Head of caudate nucleus (tissue), 42 donors: ENCODE data around the gene AOAH.

Source experiments
- DNase-seq, 42 donors: peaks; one replicate each; pipeline versions ENCODE4 v3.0.0 to v3.0.0-alpha.2; 2020 to 2021; ENCODE audit warnings: mixed read lengths in 7 of 42
- intact Hi-C: fragments of 100-400 bp; cut with DNase I; formaldehyde crosslinking; loops from one replicate; pipeline ENCODE4 v1.15.0; 2022

The AOAH gene

DNA sequence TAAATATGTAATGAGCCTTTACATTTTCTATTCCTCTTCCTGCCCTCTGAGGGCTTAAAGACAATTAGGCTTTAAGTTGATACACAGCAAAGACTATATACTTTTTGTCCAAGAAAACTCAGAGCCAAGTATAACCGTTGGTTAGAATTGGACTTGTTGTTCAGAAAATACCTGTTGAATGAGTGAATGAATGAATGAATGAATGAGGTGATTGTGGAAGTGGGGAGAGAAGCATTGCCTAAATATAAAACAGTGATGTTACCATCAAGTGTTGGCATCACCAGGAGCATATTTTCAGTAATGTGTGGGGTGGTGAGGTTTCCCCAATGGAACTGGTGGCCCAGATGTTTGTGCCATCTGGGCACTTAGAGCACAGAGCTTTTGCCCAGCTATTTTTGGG lies 106.9 kb downstream of the AOAH start:
- intact Hi-C loops: no loop called here
- no peak for DNase-seq

DNA sequence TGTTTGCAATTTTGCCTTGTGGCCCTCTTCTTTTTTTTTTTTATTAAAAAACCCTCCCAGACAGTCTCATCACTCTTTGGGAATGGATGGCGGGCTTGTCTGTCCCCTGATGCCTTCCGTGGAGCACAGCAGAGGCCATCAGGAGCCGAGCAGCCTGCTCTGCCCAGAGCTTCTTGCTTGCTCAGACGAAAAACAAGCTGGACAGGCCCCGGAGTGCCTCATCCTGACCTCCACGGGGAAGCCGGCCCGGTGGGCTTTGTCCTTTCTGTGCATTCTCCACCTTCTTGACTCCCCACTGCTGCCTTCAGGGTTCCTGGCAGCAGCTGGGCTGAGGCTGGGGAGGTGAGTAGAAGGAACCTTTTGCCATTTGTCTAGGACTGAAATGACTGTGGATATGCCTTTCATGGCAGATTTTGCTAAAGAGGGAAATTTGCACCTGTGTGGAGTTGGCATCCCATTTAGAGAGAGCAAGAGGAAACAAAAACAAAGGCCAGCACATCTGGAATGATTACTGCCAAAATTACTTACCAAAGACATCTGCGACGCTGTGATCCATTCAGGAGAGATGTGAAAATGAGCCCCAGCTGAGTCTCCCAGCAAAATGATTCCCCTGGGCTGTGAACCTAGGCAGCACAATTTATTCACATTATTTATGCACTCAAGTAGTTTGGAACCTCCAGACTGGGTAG lies 108.3 kb downstream of the AOAH start:
- intact Hi-C loops: no loop called here
- no peak for DNase-seq

DNA sequence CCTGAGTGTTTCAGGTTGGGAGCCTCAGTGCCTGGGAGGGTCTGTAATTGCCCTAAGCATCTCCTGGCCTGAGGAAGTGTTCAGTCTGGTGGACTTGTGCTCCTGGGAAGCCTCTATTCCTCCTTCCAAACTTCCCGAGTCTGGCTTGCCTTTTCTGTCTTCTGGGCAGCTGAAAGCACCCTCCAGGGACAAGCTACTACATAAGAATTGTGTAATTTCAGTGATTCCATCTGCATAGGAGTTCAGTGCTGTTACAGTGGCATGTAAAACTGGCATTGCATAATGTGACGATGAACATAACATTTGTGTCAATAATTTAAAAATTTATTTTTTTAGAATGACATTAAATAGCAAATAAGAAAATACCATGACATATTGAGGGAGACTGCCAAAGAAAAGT lies 109.3 kb downstream of the AOAH start:
- DNase-seq: no peak
- intact Hi-C loops: no loop called here

DNA sequence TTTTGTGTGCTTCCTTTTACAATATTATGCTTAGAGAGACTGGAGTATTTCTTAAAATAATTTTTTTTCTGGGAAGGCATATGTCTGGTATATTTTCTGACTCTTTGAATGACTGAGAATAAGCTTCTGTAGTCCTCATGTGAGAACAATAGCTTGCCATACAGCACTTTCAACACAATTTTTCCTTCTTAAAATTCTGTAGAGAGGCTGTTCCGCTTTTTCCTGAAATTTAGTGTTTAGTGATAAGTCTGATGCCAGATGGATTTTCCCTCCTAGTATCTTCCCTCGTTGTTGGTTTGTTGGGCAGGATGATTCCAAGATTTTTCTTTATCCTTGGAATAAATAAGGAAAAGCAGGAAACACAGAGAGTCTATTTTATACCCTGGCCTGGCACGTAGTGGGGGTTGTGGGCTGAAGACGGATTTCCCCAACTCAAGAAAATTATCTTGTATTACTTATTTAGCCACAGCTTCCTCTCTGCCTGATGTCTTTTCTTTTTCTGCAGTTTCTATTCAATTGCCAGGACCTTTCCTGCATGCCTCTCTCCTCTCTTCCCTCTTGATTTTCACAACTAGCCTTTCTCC lies 111.2 kb downstream of the AOAH start:
- intact Hi-C loops: no loop called here
- DNase-seq: no peak

DNA sequence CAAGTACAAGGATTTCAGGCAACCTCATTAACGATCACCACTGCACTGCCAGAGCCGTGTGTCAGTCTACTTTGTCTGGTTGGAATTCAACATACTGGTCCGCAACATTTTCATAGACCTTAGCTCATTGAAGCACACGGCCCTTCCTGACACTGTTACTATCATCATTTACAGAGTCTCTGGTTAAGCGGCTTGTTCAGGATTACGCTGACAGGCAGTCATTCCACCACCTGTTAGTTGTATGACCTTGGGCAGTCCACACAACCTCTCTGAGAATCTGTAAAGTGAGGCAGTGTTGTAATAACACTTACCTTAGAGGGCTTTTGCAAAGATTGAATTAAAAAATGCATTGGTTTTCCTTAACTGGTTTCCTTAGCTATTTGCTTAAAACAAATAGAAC lies 112.6 kb downstream of the AOAH start:
- intact Hi-C loops: no loop called here
- DNase-seq: no peak

DNA sequence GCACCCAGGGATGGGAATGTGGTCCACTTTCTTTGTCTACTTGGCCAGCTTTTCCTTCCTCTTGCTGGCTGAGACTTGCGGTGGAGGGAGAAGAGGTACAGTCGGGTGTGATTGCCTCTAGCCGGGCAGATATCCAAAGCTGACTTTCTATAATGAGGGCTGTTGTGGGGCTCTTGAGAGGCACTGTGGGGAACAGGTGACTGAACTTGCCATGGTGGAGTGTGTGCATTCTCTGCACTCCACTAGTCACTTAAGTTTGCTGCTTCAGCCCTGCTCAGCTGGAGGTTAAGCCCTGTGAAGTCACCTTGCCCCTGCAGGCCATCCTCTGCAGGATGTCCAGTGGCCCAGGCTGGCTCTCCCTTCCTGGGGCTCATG lies 116.6 kb downstream of the AOAH start:
- intact Hi-C loops: no loop called here
- DNase-seq: no peak

DNA sequence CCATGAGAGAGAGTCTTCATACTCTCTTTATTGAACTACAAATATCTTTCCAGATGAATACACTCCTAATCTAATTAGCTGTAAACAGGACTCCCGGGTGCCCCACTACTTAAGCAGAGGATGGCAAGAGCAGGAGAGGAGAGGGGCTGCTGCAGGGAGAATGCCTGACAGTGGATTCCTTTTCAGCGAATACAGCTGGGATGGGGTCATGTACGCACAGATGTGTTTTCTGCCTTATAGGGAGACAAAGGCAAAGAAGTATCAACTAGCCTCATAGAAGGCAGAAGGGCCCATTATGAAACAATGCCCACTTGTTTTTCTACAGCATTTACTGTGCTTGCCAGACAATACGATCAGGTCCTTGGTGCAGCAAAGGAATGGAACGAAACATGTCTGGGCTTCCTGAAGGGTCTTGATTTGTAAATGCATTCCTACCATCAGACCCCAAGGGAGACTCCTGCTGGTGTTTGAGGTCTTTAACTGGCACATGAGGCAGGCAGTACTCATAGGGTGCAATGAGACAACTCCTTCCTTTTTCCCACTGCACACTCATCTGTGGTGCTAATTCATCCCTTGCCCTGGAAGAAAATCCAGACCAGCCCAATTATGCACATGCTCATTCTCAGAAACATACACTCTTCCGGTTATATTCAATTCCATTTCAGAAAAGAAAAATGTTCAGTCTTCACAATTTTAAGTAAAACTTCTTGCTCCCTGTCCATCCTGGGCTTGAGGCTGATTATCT lies 117.1 kb downstream of the AOAH start:
- intact Hi-C loops: no loop called here
- peak in 2 of 42 donors; percentile 20 to 45 for DNase-seq

DNA sequence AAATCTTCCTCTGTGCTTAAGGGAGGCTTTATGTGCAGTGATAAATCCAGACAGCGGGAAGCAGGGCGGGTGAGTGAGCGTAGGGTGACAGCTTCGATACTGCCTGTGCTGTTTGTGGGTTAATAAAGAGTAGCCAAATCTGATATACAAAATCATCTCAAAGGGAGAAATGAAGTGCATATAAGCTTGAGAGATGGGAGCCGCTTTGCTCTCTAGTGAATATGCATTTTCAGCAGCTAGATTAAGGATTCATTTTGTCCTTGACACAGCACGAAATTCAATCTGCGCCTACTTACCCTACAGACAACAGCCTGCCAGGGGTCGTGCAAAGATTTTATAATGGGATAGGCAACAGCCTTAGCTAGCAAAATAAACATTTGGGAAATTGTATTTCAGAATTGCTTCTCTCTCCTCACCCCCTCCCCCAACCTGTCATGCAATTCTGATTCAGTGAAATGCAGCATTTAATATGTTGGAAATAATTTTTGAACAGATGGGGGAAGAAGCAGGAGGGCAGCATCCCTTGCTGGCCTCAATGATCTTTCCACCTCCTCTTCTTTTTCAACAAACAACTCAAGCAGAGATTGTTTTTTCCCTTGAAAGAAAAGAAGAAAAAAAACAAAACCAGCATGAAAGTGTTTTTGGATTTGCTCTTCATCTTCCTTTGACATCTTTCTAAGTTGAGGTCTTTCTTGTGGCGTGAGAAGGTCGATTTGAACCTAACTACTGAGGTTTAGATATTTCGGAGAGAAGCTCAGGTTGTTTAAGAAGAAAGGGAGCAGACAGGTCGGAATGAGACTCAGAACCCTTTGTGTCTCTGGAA lies 117.9 kb downstream of the AOAH start:
- DNase-seq: peak in 5 of 42 donors; percentile 24 to 55 (median 33)
- intact Hi-C loops: no loop called here

DNA sequence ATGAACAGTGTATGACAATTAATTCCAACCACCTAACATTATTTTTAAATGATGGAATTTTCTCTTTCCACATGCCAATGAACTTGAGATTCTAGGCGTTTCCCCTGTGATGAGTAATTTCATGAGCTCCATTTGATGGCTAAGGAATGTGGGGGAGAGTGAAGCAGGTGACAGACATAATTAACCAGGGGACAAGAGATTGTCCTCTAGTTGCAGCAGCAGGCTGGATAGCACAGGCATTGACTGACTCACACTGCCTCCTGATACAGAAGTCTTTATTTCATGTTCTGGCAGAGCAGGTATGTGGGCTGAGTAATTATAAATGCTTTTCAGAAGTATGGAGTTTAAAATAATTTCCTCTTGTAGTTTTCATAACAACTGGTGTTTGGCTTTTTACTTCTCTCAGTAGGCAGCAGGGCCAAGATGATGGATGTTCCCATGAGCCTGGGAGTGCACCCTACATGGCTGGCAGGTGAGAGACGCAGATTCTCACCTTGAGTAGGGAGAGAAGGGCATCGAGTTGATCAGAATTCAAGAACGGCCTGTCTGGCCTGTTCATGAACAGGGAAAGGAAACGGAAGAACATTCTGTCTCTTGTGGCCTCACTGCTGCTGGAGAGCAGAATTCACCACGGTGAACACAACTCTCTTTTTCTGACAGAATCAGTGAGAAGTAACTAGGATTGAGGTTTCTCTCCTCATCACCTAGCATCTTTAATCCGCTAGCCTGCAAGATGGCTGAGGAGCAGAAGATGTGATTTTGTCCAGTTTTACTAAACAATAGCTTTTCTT lies 118.8 kb downstream of the AOAH start:
- peak in 13 of 42 donors; percentile 24 to 71 (median 46) for DNase-seq
- intact Hi-C loops: no loop called here

DNA sequence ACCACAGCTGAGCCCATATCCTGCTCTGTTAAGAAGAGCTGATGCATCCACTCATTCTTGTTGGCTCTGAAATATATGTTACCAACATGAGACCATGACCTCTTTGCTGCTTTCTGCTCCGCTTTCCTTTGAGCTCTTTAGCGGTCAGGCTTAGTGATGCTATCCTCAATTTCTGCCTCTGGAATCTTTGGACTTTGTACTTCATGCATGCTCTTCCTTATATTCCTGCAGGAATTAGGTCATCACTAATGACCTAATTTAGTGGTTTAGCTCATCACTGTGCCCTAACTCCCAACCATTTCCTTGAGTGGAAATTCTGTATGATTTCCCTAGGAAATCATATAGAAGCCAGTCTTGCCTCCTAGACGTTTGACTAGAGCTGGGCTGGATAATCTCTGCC lies 119.5 kb downstream of the AOAH start:
- intact Hi-C loops: no loop called here
- DNase-seq: no peak

DNA sequence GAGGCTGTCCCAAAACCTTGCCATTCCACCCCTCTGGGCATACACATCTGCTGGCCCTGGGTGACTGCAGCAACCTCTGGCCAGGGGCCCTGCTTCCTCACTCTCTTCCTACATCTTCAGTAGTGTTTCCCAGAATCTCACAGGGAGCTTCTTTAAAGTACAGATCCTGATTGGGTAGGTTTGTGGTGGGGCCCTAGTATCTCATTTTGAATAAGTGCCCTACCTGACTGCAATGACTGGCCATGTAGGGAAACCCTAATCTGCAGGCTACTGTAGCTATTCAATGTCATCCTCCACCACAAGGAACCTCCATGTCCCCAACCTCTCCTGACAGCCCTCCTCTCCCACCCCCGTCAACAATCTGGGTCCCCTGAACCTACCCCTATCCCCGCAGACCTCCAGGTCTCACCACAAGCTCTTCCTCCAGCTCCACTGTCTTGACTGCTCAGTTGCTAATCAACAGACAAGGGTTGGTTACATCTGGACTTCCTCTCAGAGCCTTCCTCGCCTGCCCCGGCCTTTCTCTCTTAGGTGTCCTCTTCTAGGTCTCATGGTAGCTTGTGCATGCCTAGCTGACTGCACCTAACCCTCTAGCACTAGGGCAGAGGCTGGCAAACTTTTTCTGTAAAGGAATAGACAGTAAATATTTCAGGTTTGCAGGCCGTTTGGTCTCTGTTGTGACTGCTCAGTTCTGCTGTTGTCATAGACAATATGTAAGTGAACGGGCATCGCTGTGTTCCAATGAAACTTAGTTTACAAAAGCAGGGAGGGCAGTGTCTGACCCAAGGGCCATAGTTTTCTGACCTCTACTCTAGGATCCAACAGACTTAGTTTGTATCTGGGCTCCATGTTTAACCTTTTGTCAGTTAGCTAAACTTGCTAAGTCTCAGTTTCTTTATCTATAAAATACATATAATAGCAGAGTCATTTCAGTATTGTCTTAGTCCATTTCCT lies 121.1 kb downstream of the AOAH start:
- intact Hi-C loops: no loop called here
- no peak for DNase-seq

DNA sequence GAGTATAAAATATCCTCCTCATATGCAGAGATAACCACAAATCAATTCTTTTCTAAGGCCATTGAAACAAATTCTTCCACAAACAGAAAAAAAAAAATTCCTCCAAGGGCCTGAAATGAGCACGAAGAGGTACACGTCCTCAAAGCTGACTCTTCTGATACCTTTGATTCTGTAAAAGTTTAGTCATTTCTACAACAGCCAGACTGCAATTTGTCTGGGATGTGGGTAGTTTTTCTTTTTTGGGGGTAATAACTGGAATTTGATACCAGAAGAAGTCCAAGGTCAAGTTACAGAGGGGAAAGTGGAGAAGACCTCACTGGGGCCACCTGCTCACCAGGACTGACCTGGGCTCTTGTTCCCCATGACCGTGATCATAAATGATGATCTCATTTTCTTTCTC lies 121.8 kb downstream of the AOAH start:
- intact Hi-C loops: no loop called here
- DNase-seq: no peak

DNA sequence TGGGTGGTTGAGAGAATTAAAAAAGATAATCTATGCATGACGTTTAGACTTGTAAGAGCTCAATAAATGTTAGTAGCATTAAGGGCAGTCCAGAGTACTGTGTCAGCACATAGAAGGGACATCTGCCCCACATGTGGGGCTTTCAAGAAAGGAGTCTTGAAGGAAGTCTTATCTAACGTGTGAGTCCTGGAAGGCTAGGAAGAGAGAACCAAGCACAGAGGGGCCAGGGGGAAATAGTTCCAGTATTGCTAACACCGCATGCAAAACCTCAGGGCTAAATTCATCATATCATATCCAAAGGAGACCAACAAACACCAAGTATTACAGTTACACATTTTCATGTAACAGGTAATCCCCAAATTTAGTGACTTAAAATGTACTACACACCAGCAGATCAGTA lies 122.7 kb downstream of the AOAH start:
- intact Hi-C loops: no loop called here
- DNase-seq: no peak

DNA sequence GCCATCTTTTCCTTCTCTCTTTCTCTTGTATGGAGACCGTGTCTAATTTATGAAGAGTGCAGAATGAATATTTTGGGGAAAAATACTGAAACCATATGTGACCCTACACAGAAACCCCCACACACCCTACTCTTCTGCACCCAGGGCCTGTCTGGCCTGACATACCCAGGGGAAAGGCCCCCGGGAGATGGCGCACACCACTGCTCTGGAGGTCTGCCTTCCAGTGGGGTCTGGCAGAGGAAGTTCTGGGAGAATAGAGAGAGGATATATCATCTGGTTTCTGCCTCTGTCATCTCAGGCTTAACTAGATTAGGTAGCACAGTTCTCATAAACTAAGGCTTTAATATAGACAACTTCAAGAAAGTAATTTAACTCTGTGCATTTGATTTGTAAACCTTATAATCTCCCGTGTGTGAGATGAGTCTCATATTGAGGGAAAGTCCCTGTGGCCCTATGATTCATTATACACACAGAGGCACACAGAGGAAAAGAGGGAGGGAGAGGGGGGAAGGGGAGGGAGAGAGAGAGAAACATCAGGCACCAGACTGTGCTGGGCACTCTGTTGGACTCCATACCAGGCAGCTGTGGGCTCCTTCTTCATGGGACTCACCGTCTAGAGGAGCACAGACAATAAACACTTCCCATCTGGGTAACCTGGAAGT lies 123.3 kb downstream of the AOAH start:
- DNase-seq: peak in 2 of 42 donors; percentile 30 to 42
- intact Hi-C loops: no loop called here

DNA sequence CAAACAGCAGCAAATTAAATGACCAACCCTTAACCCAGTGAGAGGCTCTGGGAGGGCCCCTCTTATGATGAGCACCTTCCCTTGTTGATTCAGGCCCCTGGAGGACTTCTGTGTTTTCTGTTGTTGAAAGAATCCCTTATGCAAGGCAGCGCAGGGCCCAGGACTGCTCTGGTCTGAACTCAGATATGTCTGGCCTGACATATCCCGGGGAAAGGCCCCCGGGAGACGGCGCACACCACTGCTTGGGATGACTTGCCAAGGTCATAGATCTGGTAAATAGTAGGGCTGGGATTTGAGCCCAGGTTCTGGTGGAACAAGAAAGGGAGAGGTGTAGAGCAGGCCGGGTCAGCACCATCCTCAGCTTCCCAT lies 124.0 kb downstream of the AOAH start:
- intact Hi-C loops: no loop called here
- no peak for DNase-seq

DNA sequence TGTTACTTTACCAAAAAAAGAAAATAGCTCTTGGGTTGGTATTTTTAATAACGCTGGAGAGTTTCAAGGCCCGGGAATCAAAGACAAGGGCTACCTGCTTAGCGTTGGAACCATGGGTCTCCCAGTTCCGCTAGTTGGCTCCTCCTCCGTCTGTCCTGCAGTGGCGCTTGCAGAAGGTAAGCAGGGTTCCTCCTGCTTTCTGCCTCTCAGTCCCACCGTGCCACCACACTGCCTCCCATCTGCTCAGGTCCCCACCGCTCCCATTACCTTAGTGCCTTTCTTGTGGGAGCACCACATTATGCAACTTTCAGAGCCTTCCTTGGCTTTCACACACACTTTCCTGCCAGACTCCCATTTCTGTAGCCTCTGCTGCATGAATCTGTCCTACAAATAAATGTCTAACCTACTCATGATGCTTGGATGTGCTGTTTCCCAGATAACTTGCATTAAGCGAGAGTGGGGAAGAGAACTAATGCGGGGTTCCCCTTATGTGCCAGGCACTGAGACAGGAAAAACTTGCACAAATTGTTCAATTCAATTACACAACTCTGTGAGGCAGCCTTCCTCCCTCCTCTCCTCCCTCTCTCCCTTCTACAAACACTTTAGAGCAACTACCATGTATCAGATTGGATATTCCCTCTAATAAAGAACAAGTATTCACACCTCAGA lies 124.5 kb downstream of the AOAH start:
- intact Hi-C loops: no loop called here
- peak in 2 of 42 donors; percentile 21 to 60 for DNase-seq
